Astrocyte of the cerebellum (primary cell): Measurements from ENCODE around the gene LYRM7.
A peak's percentile ranks its signal among the peaks of the same experiment; 100 is the strongest.
"Not testable (repeated sequence)": the region's sequence is repeated elsewhere in the genome, so short reads cannot be mapped to it uniquely, and the experiment has no call there.

Experiments
- DNase-seq: peaks from one replicate; pipeline ENCODE4 v3.0.0-alpha.2; 2011; ENCODE audit warnings: low read depth
- H3K4me3 ChIP-seq: 2 replicates; pipeline ENCODE4 v1.5.1; 2011; ENCODE audit warnings: mild to moderate bottlenecking, low read depth, low read length, moderate library complexity
- in situ Hi-C: cut with HindIII; loops from 2 replicates; pipeline ENCODE4 v1.10.0; 2017; ENCODE audit warnings: low sequenced_read_pairs
- TF ChIP-seq, protein P1 (sequence below): IDR thresholded peaks from 2 replicates; pipeline ENCODE4 v1.5.1; 2012; ENCODE audit warnings: low read length, low read depth, moderate library complexity, mild to moderate bottlenecking; ENCODE audit errors: missing control alignments

LYRM7 gene

DNA sequence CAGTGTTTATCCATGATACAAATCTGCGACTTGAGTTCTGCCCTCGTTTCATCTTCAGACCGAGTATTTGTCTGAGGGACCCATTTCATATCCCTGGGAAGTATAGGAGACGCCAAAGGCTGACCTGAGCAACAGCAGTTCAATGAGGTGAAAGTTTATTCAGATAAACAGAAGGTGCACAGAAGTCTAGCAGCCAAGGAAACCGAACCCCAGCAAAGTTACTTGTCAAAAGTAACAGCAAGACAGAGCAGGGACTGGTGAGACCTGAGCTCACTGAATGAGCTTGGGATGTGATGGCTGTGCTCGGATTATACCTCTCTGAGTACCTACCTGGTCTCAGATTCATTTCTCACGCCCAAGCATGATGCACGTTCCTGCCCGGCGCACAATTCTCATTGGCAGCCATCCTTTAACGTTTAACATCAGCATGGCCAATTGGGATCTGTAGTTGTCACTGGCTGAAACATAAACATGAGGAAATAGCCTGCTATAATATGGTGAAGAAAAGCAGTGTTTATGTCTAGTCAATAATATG is 599 bp downstream of the LYRM7 start:
- peak overlapping the region; percentile 62 for H3K4me3 ChIP-seq
- DNase-seq: no peak
- in situ Hi-C loops: no loop called here
- TF ChIP-seq, protein P1, sequence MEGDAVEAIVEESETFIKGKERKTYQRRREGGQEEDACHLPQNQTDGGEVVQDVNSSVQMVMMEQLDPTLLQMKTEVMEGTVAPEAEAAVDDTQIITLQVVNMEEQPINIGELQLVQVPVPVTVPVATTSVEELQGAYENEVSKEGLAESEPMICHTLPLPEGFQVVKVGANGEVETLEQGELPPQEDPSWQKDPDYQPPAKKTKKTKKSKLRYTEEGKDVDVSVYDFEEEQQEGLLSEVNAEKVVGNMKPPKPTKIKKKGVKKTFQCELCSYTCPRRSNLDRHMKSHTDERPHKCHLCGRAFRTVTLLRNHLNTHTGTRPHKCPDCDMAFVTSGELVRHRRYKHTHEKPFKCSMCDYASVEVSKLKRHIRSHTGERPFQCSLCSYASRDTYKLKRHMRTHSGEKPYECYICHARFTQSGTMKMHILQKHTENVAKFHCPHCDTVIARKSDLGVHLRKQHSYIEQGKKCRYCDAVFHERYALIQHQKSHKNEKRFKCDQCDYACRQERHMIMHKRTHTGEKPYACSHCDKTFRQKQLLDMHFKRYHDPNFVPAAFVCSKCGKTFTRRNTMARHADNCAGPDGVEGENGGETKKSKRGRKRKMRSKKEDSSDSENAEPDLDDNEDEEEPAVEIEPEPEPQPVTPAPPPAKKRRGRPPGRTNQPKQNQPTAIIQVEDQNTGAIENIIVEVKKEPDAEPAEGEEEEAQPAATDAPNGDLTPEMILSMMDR: no peak

GRCh38 chr5:131180407-131180806 is 9.7 kb downstream of the LYRM7 start:
- H3K4me3 ChIP-seq: no peak overlapping the region
- in situ Hi-C loops: no loop called here
- no peak for DNase-seq
- TF ChIP-seq, protein P1: no peak

GRCh38 chr5:131182839-131183238 is 12.1 kb downstream of the LYRM7 start:
- H3K4me3 ChIP-seq: no peak overlapping the region
- in situ Hi-C loops: no loop called here
- DNase-seq: no peak
- TF ChIP-seq, protein P1: no peak

DNA sequence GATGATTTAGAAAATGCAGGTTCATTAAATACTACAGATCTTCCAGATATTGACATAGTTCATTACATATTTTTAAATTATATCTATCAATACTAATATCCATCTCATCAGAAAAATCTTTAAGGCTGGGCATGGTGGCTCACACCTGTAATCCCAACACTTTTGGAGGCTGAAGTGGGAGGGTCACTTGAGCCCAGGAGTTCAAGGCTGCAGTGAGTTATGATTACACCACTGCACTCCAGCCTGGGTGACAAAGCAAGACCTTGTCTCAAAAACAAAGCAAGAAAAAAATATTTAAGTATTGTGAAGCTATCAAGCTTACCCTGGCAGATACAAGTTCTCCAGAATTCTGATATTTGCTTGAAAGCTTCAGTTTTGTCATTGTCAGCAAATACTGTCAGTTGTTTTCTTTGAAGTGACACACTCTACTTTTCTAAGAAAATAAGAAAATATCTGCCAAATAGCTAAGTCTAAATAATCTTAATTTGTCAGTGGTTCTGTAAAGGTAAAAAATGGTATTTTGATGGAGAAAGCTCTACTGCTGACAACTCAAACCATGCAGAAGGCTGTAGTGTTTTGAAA is 14.9 kb downstream of the LYRM7 start:
- in situ Hi-C loops: no loop called here
- TF ChIP-seq, protein P1: no peak
- no peak overlapping the region for H3K4me3 ChIP-seq
- no peak for DNase-seq

GRCh38 chr5:131186561-131187256 is 16.0 kb downstream of the LYRM7 start:
- no peak overlapping the region for H3K4me3 ChIP-seq
- TF ChIP-seq, protein P1: no peak
- in situ Hi-C loops: no loop called here
- no peak for DNase-seq

- no peak overlapping the region for H3K4me3 ChIP-seq
- no peak for DNase-seq
- TF ChIP-seq, protein P1: no peak
- in situ Hi-C loops: no loop called here
Observed at GRCh38 chr5:131193106-131193505, 22.4 kb downstream of the LYRM7 start.

GRCh38 chr5:131193897-131194296 is 23.2 kb downstream of the LYRM7 start:
- DNase-seq, in situ Hi-C loops, H3K4me3 ChIP-seq: not testable (repeated sequence)
